ES-I3 (cell line): ENCODE results near the gene SEZ6L2.
"Not testable (repeated sequence)": the region's sequence is repeated elsewhere in the genome, so short reads cannot be mapped to it uniquely, and the experiment has no call there.

Experiments
- H3K36me3 ChIP-seq: 2 replicates; pipeline ENCODE4 v1.6.1; 2013; ENCODE audit warnings: mild to moderate bottlenecking, low read length, control low read depth, moderate library complexity; ENCODE audit not compliant: insufficient read depth
- H3K4me1 ChIP-seq: 2 replicates; pipeline ENCODE4 v1.6.1; 2013; ENCODE audit warnings: mild to moderate bottlenecking, control low read depth, low read length; ENCODE audit not compliant: insufficient read depth
- H3K9ac ChIP-seq: 2 replicates; pipeline ENCODE4 v1.6.1; 2013; ENCODE audit warnings: low read depth, mild to moderate bottlenecking, low read length, moderate library complexity
- H3K9me3 ChIP-seq: 2 replicates; pipeline ENCODE4 v1.6.1; 2013; ENCODE audit warnings: mild to moderate bottlenecking, low read length, moderate library complexity; ENCODE audit not compliant: control insufficient read depth, insufficient read depth

The SEZ6L2 gene

DNA sequence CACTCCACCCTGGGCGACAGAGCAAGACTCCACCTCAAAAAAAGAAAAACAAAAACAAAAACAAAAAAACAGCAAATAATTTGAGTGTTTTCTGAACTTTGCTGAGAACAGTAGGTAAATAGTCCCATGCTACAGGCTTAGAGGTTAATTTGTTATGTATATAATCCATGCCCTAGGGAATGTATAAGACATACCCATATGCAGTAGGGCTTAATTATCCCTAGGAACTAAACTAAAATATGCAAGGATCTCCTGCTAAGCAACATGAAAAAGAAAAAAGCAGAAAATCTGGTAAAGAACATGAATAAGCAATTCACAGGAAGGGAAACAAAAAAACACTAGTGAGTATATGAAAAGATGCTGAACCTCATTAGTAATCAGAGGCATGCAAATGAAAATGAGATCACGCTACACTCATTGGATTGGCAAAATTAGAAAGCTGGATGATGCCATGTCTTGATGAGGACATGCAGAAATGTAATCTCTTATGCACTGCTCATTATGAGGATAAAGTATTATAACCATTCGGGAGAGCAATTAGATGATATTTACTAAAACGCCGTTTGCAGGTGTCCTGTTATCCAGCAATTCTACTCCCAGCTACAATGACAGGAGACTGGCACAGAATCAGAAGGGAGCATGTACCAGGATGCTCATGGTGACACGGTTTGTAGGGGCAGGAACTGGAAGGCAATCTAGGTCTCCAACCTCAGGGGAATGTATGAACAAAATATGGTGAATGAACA is 21.1 kb upstream of the SEZ6L2 start:
- peaks cover 5% of the 10 kb centered on the region; the same call in 1 of the 2 replicates for H3K36me3 ChIP-seq

DNA sequence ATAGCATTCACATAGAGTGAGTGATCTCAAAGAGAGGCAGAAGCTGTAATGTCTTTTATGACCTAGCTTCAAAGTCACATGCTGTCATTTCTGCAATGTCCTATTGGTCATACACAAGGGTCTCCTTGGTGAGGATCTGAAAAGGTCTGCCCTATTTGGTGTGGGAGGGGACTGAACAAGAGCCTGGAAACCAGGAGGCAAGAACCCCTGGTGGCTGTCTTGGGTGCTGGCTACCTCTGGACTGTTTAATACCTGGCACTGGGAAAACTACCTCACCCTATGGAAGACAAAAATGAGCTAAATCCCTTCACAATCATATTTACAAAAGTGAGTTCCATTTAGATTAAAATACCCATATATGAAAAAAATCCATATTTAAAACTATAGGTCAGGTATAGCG is 17.6 kb upstream of the SEZ6L2 start:
- H3K36me3 ChIP-seq: peaks cover 5% of the 10 kb centered on the region; the same call in 1 of the 2 replicates
- no peak overlapping the region for H3K9ac ChIP-seq
- no peaks in the 10 kb centered on the region; the same call in 1 of the 2 replicates for H3K4me1 ChIP-seq

More for the DNA sequence above, 21.1 kb upstream of the SEZ6L2 start:
- H3K9ac ChIP-seq: no peak overlapping the region
- no peaks in the 10 kb centered on the region for H3K9me3 ChIP-seq
- H3K4me1 ChIP-seq: peaks cover 5% of the 10 kb centered on the region; the same call in 1 of the 2 replicates

DNA sequence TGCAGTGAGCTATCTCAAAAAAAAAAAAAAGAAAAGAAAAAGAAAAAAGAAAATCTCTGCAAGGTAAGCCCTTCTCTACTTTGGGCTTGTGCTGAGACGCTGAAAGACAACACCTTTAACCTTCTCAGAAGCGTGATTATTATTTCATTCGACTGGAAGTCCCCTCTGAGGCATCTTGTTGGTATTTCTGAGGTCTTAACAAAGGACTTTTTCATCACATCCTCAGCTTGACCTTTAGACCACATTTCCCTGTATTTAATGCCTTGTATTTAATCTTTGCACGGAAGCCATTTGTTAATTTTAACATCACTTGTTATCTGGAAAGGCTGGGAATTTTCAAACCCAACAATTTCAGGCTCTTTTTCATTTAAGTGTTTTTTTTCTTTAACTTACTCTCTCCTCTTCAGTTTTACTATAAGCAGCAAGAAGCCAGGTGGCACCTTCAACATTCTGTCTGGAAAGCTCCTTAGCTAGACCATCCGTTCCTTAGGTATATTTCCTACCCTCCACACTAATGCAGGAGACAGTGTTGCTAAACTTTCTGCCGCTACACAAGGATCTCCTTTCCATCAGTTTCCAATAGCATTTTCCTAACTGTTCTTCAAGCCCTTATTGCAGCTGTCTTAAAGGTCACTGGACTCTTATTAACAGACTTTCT is 16.4 kb upstream of the SEZ6L2 start:
- Histone ChIP-seq H3K9ac (no peak overlapping the region), H3K4me1 (no peaks in the 10 kb centered on the region; the same call in 1 of the 2 replicates), H3K36me3 (peaks cover under 1% of the 10 kb centered on the region; the same call in 1 of the 2 replicates), H3K9me3 (no peaks in the 10 kb centered on the region)

More for the DNA sequence above, 17.6 kb upstream of the SEZ6L2 start:
- no peaks in the 10 kb centered on the region for H3K9me3 ChIP-seq

DNA sequence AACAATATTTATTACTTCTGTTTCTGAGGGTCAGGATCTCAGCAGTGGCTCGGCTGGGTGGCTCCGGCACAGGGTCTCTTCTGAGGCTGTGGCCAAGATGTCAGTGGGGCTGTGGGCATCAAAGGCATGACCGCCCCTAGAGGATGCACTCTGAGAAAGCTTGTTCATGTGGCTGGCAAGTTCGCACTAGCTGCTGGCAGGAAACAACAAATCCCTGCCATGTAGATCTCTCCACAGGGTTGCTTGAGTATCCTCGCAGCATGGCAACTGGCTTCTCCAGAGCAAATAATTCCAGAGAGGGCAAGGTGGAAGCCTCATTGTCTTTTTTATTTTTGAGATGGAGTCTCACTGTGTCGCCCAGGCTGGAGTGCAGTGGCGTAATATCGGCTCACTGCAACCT is 14.2 kb upstream of the SEZ6L2 start:
- no peak overlapping the region for H3K9ac ChIP-seq
- H3K4me1 ChIP-seq: no peaks in the 10 kb centered on the region; the same call in 1 of the 2 replicates
- H3K9me3 ChIP-seq: no peaks in the 10 kb centered on the region
- no peaks in the 10 kb centered on the region; the same call in 1 of the 2 replicates for H3K36me3 ChIP-seq

DNA sequence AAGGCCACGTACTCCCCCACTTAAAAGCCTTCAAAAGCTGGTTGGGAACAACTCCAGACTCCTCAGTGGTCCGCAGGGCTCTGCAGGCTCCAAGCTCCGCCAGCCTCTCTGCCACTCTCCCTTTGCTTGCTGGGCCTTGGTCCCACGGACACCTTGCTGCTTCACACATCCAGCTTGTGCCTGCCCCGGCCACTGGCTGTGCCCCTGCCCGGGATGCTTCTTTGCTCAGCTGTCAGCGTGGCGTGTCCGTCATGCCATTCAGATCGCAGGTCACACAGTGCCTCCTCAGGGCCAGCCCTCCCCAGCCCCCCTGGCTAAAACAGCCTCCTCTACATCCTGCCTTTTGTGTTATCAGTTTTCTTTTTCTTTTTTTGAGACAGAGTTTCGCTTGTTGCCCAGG is 12.7 kb upstream of the SEZ6L2 start:
- H3K9ac ChIP-seq: no peak overlapping the region
- no peaks in the 10 kb centered on the region for H3K9me3 ChIP-seq
- H3K36me3 ChIP-seq: no peaks in the 10 kb centered on the region; the same call in 1 of the 2 replicates

DNA sequence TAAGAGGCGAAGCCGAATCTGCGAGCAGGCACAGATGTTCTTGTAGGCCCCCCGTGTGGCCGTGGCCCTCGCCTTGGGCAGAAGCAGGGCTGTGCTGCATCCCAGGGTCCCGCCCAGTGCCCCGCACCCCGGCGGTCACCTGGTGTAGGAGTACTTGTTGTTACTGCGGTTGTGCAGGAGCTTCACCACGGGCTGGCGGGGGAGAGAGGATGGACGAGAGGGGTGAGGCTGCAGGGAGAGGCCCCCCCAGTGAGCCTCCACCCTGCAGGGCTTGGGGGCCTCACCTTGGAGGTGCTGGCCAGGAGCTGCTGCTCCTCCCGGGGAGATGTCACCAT is 12.3 kb upstream of the SEZ6L2 start:
- Histone ChIP-seq H3K36me3 (no peaks in the 10 kb centered on the region; the same call in 1 of the 2 replicates), H3K4me1 (no peaks in the 10 kb centered on the region; the same call in 1 of the 2 replicates), H3K9ac (no peak overlapping the region; the same call in 1 of the 2 replicates), H3K9me3 (no peaks in the 10 kb centered on the region)

More for the DNA sequence above, 12.7 kb upstream of the SEZ6L2 start:
- no peaks in the 10 kb centered on the region; the same call in 1 of the 2 replicates for H3K4me1 ChIP-seq

DNA sequence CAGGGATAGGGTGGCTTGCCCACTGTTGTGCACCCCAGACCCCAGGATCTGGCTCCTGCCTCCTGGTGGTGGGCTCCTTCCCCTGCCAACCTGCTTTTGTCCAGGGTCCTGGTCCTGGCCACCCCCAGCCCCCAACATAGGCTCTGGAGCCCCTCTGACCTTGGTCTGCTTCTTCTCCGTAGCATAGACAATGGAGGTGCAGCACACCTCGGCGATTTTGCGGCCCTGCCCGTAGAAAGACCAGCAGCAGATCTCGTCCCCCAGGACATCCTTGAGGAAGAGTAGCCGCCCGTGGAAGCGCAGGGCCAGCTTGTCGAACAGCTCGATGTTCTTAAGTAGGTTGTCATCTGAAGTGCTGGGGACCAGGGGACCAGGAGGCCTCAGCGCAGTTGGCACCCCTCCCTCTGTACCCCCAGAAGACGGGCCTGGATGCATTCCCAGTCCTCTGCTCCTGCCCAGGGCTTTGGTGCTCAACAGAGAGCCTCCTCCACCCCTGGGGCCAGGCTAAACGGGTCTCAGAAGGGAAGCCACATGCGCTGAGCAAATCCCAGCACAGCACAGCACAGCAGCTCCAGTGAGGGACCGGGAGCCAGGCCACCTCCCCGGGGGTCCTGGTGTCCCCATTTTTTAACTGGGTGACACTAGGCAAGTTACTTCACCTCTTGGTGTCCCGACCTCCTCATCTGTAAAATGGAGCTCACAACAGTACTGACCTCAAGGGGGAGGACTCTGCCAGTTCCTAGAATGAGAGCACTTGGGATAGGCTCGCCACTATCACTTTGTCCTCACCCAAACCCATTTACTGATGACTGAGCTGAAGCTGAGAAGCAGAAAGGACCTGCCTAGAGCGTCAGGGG is 11.7 kb upstream of the SEZ6L2 start:
- Histone ChIP-seq H3K9me3 (no peaks in the 10 kb centered on the region), H3K9ac (no peak overlapping the region; the same call in 1 of the 2 replicates), H3K36me3 (no peaks in the 10 kb centered on the region; the same call in none of the 2 replicates), H3K4me1 (no peaks in the 10 kb centered on the region; the same call in 1 of the 2 replicates)

DNA sequence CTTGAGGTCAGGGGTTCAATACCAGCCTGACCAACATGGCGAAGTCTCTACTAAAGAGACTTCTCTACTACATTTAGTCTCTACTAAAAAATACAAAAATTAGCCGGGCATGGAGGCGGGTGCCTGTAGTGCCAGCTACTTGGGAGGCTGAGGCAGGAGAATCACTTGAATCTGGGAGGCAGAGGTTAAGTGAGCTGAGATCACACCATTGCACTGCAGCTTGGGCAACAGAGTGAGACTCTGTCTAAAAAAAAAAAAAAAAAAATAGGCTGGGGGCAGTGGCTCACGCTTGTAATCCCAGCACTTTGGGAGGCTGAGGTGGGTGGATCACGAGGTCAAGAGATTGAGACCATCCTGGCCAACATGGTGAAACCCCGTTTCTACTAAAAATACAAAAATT is 10.5 kb upstream of the SEZ6L2 start:
- H3K9me3 ChIP-seq, H3K36me3 ChIP-seq, H3K4me1 ChIP-seq, H3K9ac ChIP-seq: not testable (repeated sequence)

DNA sequence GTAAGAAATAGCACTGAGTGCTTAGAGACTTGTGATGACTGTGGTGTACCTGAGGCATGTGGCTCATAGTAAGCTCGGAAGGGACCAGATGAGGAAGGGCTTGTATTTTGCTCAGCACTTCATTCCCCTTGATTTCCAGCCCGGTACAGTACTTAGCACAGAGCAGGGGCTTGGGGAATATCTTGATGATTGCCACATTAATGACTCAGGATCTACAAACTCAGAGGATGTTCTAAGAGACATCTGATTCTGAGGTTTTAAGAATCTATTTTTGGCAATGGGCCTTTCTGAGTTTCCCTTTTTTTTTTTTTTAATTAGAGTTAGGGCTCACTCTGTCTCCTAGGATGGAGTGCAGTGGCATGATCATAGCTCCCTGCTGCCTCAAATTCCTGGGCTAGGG is 10.0 kb upstream of the SEZ6L2 start:
- H3K36me3 ChIP-seq: no peaks in the 10 kb centered on the region; the same call in 1 of the 2 replicates
- no peaks in the 10 kb centered on the region for H3K9me3 ChIP-seq
- no peak overlapping the region for H3K9ac ChIP-seq
- no peaks in the 10 kb centered on the region; the same call in 1 of the 2 replicates for H3K4me1 ChIP-seq

DNA sequence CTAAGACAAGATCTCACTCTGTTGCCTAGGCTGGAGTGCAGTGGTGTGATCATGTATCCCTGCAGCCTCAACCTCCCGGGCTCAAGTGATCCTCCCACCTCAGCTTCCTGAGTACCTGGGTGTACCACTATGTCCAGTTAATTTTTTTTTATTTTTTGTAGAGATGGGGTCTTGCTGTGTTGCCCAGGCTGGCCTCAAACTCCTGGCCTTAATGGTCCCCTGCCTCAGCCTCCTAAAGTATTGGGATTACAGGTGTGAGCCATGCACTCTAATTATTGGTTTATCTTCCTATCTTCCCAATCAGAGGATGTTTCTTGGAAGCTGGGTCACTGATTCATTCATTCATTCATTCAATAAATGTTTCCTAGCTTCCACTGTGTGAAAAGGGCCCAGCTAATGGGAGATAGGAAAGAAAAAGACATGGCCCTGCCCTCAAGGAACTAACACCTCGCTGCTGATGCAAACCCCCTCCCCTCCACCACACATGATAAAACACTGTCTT is 9.4 kb upstream of the SEZ6L2 start:
- Histone ChIP-seq H3K4me1 (no peaks in the 10 kb centered on the region; the same call in 1 of the 2 replicates), H3K9ac (no peak overlapping the region), H3K9me3 (no peaks in the 10 kb centered on the region), H3K36me3 (no peaks in the 10 kb centered on the region; the same call in 1 of the 2 replicates)

DNA sequence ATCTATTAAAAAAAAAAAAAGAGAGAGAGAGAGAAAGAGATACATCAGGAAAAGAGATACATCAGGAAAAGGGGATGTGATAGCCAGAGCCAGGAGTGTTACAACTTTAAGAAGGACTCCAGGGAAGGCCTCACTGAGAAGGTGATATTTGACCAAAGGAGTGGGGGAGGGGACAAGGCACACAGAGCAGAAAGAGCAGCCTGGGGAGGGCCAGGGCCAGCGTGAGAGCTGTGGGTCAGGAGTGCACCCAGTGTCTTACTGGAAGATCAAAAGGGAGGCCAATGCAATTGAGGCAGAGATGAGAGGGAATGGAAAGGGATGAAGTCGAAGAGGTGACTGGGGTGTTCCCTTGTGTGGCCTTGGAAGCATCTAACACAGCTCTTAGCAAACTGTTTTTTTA is 8.6 kb upstream of the SEZ6L2 start:
- Histone ChIP-seq H3K9ac (no peak overlapping the region), H3K4me1 (no peaks in the 10 kb centered on the region; the same call in 1 of the 2 replicates), H3K9me3 (no peaks in the 10 kb centered on the region), H3K36me3 (no peaks in the 10 kb centered on the region; the same call in 1 of the 2 replicates)

DNA sequence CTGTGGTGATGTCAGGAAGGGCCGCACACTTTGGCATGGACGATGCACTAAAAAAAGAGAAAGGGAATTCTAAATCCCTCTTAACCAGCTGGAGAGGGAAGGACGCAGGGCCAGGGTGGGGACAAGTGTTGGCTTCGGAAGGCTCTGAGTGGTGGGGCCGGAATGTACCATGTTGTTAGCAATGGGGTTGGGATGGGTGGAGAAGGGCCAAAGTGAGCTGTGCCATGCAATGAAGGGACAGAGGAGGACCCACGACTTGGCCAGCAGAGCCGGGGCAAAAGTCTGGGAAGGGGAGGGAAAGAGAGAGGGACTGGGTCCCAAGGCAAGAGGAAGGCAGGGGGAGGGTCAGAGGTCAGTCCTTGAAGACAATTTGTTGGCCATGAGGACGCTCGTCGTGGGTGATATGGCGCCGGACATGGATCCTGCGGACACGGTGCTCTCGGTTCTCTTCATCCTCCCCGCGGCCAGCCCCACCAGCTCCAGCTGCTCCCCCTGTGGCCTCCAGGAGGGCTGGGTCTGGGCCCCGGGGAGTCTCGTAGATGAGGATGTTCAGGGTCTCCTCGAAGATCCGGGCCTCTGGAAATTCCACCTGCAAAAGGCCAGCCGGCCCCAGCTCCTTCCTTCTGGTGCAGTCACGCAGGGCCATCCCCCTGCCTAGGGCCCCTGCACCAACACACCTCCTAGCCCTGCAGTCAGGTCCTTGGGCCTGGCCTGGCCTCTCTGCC is 7.3 kb upstream of the SEZ6L2 start:
- Histone ChIP-seq H3K9me3 (no peaks in the 10 kb centered on the region), H3K9ac (no peak overlapping the region), H3K36me3 (no peaks in the 10 kb centered on the region; the same call in 1 of the 2 replicates), H3K4me1 (no peaks in the 10 kb centered on the region; the same call in 1 of the 2 replicates)

DNA sequence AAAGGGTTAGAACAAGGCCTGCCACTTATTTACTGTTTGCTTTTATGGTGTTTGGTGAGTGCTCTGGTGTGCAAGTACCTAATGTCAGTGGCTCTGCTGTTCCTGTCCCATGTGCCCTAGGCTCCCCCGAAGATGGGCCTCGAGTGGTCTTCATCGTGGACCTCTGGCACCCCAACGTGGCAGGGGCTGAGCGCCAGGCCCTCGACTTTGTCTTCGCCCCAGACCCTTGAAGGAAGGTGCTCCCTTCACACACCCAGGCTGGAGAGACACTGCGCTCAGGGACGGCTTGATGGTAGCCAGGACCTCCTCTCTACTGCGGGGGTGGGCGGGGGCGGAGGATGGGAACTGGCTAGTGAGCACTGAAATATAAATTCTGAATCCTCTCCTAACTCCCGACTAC is 6.3 kb upstream of the SEZ6L2 start:
- Histone ChIP-seq H3K36me3 (no peaks in the 10 kb centered on the region; the same call in 1 of the 2 replicates), H3K4me1 (no peaks in the 10 kb centered on the region), H3K9ac (no peak overlapping the region), H3K9me3 (no peaks in the 10 kb centered on the region)
